ENCODE measurements around the gene CDC42EP2.

DNA sequence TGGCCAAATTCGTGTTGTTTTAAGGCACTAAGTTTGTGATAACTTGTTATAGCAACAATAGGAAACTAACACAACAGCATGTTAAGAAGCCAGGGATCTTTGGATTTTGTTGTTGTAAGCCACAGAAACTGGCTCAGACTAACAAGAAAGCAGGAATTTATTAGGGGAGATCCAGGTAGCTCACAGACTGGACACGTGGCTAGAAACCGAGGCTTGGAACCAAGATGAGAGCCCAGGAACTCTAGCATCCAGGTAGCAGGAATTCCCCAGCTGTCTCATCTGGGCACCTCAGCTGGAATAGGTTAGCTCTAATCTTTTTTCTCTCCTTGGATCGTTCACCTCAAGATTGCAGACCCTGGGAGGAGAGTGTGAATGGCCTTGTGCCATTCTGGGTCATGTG is 28.0 kb upstream of the CDC42EP2 start:
- TF ChIP-seq, protein P1, sequence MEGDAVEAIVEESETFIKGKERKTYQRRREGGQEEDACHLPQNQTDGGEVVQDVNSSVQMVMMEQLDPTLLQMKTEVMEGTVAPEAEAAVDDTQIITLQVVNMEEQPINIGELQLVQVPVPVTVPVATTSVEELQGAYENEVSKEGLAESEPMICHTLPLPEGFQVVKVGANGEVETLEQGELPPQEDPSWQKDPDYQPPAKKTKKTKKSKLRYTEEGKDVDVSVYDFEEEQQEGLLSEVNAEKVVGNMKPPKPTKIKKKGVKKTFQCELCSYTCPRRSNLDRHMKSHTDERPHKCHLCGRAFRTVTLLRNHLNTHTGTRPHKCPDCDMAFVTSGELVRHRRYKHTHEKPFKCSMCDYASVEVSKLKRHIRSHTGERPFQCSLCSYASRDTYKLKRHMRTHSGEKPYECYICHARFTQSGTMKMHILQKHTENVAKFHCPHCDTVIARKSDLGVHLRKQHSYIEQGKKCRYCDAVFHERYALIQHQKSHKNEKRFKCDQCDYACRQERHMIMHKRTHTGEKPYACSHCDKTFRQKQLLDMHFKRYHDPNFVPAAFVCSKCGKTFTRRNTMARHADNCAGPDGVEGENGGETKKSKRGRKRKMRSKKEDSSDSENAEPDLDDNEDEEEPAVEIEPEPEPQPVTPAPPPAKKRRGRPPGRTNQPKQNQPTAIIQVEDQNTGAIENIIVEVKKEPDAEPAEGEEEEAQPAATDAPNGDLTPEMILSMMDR (conservative IDR thresholded peaks at IDR 0.05; ENCODE audit: low read length) = no peak
- TF ChIP-seq EZH2phosphoT487 (IDR thresholded peaks at IDR 0.05; ENCODE audit: borderline replicate concordance, low read depth, low read length) = no peak

Data from OCI-LY7 (cell line).